ENCODE results near the gene LCN1.

GRCh38 chr9:135480940-135481310 lies 40.3 kb upstream of the LCN1 start:
- TF ChIP-seq CTCF (conservative IDR thresholded peaks at IDR 0.05; ENCODE audit: low read length) (no peak), EZH2phosphoT487 (IDR thresholded peaks at IDR 0.05; ENCODE audit: borderline replicate concordance, low read depth, low read length) (no peak)
